ENCODE data around the gene FIBP.

DNA sequence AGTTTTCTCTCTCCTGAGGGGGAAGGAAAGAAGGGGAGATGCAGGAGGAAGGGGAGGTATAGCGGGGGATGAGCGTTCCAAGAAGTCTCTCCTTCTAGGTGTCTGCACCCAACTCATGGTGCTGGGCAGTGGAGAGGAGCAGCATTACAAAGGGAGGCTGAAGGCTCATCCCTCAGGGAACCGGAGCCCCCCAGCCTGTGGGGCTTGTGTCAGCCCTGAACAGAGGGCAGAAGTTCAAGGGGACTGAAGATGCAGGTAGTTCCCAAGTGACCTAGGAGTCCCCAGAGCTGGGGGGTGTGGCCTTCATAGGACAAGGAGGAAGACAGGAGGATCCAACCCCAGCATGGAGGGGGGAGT, 28.8 kb upstream of the FIBP start:
- TF ChIP-seq, protein P1, sequence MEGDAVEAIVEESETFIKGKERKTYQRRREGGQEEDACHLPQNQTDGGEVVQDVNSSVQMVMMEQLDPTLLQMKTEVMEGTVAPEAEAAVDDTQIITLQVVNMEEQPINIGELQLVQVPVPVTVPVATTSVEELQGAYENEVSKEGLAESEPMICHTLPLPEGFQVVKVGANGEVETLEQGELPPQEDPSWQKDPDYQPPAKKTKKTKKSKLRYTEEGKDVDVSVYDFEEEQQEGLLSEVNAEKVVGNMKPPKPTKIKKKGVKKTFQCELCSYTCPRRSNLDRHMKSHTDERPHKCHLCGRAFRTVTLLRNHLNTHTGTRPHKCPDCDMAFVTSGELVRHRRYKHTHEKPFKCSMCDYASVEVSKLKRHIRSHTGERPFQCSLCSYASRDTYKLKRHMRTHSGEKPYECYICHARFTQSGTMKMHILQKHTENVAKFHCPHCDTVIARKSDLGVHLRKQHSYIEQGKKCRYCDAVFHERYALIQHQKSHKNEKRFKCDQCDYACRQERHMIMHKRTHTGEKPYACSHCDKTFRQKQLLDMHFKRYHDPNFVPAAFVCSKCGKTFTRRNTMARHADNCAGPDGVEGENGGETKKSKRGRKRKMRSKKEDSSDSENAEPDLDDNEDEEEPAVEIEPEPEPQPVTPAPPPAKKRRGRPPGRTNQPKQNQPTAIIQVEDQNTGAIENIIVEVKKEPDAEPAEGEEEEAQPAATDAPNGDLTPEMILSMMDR (IDR thresholded peaks at IDR 0.05): no peak
- TF ChIP-seq POLR2AphosphoS5 (IDR thresholded peaks at IDR 0.05; ENCODE audit: insufficient read depth in 1 of 2, low read depth in 1 of 2): no peak
